ENCODE measurements around the gene NAGLU.
A peak's percentile ranks its signal among the peaks of the same experiment; 100 is the strongest.
"Not testable (repeated sequence)": the region's sequence is repeated elsewhere in the genome, so short reads cannot be mapped to it uniquely, and the experiment has no call there.

The NAGLU gene

GRCh38 chr17:42545755-42546505, 9.9 kb downstream of the NAGLU start:
- not testable (repeated sequence) for DNase-seq (ENCODE audit: low spot score)

DNA sequence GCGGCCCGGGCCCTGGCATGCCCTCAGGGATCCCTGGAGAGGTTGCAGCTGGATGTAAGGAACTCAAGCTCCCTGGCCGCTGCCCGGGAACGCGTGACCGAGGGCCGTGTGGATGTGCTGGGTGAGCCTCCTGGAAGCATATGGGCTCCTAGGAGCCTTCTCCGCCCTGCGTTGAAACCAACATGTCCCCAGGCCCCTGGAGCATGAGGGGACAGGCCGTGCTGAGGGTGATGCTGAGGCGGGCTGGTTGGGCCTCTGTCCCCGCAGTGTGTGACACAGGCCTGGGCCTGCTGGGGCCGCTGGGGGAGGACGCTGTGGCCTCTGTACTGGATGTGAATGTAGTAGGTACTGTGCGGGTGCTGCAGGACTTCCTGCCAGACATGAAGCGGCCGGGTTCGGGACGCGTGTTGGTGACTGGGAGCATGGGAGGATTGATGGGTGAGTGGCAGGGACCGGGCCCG, 11.0 kb downstream of the NAGLU start:
- DNase-seq (ENCODE audit: low spot score), result no peak

DNA sequence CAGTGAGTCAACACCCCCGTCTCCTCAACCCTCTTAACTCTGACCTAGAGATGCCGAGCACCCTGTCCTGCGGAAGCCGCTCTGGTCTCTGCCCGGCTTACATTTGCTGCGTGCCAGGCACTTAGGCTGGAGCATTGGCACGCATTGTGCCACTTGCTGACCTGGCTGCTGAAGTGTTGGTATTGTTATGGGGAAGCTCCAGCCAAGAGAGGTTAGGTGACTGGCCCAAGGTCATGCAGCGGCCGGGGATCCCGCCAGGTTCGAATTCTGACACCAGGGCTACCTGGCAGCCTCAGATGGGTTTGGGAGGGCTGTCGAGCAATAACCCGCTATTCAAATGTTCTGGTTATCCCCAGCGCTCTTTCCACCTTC, 11.6 kb downstream of the NAGLU start:
- no peak for DNase-seq (ENCODE audit: low spot score)

DNA sequence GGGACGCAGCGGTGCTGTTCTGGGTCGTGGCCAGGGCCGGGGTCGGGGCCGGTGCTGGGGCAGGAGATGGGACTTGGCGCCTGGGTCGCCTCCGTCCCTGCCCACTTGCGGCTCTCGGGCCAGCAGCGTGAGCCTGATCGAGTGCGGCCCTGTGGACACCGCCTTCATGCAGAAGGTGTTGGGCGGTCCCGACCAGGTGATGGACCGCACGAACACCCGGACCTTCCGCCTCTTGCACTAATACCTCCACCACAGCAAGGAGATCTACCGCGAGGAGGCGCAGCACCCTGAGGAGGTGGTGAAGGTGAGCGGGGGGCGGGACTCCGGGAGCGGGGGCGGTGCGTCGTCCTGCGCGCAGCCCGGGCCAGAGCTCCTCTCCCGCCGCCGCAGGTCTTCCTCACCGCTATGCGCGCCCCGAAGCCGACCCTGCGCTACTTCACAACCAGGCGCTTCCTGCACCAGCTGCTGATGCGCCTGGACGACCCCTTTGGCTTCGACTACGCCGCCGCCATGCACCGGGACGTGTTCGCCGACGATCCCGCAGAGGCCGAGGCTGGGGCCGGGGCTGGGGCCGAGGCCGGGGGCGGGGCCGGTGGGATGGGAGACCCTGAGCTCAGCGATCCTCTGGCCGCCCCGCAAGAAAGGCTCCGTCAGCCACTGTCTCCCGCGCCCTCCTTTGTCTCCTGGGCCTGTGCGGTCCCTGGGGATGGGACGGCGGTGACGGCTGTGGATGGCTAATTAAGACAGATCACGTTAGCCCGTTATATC, 12.2 kb downstream of the NAGLU start:
- DNase-seq (ENCODE audit: low spot score), result no peak

GRCh38 chr17:42548993-42549755, 13.1 kb downstream of the NAGLU start:
- no peak for DNase-seq (ENCODE audit: low spot score)

DNA sequence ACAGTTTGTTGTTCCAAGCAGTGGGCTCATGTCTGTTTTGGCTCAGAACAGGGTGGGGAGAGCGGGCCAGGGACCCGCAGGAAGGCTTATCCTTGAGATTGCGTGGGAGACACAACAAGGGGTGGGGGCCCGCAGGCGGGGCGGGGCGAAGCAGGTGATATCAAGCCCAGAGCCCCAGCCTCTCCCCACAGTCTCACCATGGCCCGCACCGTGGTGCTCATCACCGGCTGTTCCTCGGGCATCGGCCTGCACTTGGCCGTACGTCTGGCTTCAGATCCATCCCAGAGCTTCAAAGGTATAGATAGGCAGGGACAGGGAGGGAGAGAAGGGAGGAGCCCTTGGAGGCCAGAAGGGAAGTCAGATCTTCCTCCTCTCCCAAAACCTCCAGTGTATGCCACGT, 16.7 kb downstream of the NAGLU start, which contains the start of gene HSD17B1:
TSS of gene HSD17B1 (plus strand) at position 188 of the 400 bp plus-strand sequence. CDS start at position 199, 11 bp downstream.
- not testable (repeated sequence) for DNase-seq (ENCODE audit: low spot score)

DNA sequence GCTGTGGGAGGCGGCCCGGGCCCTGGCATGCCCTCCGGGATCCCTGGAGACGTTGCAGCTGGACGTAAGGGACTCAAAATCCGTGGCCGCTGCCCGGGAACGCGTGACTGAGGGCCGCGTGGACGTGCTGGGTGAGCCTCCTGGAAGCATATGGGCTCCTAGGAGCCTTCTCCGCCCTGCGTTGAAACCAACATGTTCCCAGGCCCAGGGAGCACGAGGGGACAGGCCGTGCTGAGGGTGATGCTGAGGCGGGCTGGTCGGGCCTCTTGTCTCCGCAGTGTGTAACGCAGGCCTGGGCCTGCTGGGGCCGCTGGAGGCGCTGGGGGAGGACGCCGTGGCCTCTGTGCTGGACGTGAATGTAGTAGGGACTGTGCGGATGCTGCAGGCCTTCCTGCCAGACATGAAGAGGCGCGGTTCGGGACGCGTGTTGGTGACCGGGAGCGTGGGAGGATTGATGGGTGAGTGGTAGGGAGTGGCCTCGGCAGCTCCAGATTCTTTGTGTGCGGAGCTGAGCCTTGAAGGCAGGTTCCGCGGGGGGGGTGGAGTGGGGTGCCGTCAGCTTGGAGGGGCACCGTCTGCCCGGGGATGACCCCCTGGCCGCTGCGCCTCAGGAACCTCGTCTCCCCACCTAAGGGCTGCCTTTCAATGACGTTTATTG, 17.2 kb downstream of the NAGLU start:
- peak; percentile 78 for DNase-seq (ENCODE audit: low spot score)

DNA sequence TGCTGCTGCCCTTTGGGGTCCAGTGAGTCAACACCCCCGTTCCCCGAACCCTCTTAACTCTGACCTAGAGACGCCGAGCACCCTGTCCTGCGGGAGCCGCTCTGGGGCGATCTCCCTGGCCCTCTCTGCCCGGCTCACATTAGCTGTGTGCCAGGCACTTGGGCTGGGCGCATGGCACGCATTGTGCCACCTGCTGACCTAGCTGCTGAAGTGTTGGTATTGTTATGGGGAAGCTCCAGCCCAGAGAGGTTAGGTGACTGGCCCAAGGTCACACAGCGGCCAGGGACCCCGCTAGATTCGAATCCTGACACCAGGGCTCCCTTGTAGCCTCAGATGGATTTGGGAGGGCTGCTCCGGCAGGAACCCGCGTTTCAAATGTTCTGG, 17.8 kb downstream of the NAGLU start:
- no peak for DNase-seq (ENCODE audit: low spot score)

DNA sequence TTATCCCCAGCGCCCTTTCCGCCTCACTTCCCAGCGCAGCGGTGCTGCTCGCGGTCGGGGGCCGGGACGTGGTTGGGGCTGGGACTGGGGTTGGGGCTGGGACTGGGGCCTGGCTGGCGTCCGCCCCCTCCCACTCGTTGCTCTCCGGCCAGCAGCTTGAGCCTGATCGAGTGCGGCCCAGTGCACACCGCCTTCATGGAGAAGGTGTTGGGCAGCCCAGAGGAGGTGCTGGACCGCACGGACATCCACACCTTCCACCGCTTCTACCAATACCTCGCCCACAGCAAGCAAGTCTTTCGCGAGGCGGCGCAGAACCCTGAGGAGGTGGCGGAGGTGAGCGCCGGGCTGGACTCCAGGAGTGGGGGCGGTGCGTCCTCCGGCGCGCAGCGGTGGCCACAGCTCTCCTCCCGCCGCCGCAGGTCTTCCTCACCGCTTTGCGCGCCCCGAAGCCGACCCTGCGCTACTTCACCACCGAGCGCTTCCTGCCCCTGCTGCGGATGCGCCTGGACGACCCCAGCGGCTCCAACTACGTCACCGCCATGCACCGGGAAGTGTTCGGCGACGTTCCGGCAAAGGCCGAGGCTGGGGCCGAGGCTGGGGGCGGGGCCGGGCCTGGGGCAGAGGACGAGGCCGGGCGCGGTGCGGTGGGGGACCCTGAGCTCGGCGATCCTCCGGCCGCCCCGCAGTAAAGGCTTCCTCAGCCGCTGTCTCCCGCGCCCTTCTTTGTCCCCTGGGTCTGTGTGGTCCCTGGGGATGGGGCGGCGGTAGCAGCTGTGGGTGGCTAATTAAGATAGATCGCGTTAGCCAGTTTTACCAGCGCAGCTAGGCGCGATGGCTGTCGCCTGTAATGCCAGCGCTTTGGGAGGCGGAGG, 18.4 kb downstream of the NAGLU start:
- peak; percentile 82 for DNase-seq (ENCODE audit: low spot score)

GRCh38 chr17:42555122-42555622, 19.1 kb downstream of the NAGLU start:
- no peak for DNase-seq (ENCODE audit: low spot score)

DNA sequence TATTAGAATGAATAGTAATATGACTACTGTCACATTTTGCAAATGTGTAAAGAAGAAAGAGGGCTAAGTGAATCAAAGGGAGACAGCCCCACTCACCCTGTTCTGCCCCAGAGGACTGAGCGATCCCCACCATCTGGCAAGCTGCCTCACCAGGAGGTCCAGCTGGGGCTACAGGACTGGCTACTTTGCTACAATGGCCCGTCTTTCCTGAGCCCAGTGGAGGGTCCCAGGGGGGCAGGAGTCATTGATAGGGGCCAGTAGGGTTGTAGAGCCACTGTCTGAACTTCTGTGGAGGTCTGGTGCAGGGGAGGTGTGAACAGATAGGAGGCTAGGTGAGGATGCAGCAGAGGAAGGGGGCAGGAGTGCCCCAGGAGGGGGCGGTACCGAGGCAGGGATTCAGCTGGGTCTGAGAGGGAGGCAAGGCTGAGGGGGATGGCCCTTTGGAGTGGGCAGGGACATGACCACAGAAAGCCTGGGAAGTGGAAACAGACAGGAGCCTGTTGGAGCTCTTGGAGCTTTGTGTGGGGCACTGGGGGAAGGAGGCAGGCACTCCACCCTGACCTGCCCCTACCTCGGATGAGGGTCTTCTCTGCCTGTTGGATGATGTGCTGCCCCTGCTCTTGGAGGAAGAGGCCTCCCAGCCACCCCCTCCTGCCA, 20.0 kb downstream of the NAGLU start:
- not testable (repeated sequence) for DNase-seq (ENCODE audit: low spot score)

DNA sequence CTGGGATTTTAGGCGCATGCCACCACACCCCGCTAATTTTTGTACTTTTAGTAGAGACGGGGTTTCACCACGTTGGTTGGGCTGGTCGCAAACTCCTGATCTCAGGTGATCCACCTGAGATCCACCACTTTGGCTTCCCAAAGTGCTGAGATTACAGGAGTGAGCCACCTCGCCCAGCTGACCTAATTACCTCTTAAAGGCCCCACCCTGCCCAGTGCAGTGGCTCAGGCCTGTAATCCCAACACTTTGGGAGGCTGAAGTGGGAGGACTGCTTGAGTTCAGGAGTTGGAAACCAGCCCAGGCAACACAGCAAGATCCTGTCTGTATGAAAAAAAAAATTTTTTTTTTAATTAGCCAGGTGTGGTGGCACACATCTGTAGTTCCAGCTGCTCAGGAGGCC, 23.0 kb downstream of the NAGLU start:
- no peak for DNase-seq (ENCODE audit: low spot score)

DNA sequence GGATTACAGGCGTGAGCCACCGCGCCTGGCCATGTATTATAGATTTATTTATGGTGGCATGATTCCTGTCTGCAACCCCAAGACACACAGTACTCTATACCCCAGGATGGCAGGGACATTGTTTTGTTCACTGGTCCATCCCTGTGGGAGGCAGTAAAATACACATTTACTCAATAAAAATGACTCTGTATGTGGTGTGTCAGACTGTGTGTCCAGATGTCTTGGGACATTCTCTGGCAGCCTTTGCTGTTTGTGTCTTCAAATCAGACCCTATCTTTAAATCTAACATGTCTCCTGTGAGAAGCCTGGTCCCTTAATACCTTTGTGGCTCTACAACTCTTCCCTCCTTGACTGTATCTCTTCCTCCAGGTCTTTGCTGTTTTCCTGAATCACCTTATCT, 24.2 kb downstream of the NAGLU start:
- no peak for DNase-seq (ENCODE audit: low spot score)

DNA sequence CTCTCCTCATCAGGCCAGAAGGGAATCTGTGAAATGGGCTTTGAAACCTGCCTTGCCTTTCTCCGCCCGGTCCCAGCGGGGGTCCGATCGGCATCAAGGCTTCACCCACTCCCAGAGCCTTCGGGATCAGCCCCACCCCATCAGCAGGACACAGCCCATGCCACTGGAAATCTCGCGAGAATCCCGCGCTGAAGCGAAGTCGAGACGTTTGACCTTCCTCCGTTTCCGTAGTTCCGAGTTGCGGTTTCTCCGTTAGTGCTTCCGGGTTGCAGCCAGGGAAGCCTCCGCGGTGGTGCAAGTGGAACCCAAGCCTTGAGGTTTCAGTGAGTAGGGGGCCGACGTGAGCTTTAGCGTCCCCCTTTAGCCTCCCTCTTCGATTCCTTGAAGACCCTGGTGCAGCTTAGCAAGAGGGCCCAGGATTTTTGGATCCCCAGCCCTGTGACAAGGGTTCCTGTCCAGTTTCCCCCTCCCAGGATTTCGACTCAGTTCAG, 25.9 kb downstream of the NAGLU start, which contains the start of gene COASY:
TSS of gene COASY (plus strand) at position 252 of the 491 bp plus-strand sequence. CDS start 475 bp downstream, outside the sequence.
- peak; percentile 99 for DNase-seq (ENCODE audit: low spot score)

GRCh38 chr17:42562388-42563142, 26.5 kb downstream of the NAGLU start:
- DNase-seq (ENCODE audit: low spot score), result no peak

DNA sequence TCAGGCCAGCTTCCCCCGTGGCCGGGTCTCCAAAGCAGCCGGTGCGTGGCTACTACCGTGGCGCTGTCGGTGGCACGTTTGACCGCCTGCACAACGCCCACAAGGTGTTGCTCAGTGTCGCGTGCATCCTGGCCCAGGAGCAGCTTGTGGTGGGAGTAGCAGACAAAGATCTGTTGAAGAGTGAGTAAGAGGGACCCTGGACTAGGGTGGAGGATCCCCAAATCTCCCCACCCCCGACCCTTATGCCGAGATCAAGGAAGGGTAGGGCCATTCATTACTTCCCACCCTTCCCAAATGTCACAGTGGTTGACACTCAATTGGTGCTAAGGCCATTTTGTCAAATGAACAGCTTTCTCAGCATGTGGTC, 27.1 kb downstream of the NAGLU start:
- DNase-seq (ENCODE audit: low spot score), result no peak

DNA sequence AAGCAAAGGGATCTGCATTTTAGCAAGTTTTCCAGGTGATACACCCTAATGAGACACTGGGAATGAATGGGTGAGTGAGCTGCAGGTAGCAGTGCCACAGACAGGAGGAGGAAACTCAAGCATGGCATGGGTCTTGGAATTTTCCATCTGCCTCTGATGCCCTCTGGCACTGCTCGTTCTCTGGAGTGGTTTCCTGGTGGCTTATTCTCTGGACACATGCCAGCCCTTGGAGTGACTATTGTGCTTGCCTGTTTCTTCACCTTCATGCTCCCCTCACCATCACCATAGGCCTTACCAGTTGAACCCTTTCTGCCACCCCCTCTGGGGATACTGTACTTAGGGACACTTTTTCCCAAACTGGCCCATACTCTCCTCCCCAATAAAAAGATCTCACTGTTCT, 27.5 kb downstream of the NAGLU start:
- no peak for DNase-seq (ENCODE audit: low spot score)

- DNase-seq (ENCODE audit: low spot score), result no peak
Measured at GRCh38 chr17:42563950-42564349, 27.9 kb downstream of the NAGLU start.

- DNase-seq (ENCODE audit: low spot score), result no peak
Measured at GRCh38 chr17:42564815-42565522, 28.9 kb downstream of the NAGLU start.

Data from hepatic stellate cell (primary cell).